ENCODE measurements around the gene PRKCD.

DNA sequence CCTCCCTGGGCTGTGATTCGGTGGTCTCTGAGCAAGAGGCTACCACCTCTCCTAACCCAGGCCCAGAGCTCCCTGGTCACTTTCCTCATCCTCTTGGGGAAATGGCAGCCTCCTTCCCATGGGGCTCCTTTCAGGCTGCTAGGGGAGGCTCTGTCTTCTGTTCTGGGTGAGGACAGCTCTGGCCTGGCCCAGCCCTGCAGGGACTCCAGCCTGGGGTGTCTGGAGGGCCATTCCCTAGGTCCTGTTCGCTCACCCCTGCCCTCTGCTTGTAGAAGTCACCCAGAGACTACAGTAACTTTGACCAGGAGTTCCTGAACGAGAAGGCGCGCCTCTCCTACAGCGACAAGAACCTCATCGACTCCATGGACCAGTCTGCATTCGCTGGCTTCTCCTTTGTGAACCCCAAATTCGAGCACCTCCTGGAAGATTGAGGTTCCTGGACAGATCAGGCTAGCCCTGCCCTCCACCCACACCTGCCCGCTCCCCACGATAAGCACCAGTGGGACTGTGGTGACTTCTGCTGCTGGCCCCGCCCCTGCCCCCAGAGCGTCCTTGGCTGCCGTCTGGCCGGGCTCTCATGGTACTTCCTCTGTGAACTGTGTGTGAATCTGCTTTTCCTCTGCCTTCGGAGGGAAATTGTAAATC lies 30.9 kb downstream of the PRKCD start:
- TF ChIP-seq, protein P1, sequence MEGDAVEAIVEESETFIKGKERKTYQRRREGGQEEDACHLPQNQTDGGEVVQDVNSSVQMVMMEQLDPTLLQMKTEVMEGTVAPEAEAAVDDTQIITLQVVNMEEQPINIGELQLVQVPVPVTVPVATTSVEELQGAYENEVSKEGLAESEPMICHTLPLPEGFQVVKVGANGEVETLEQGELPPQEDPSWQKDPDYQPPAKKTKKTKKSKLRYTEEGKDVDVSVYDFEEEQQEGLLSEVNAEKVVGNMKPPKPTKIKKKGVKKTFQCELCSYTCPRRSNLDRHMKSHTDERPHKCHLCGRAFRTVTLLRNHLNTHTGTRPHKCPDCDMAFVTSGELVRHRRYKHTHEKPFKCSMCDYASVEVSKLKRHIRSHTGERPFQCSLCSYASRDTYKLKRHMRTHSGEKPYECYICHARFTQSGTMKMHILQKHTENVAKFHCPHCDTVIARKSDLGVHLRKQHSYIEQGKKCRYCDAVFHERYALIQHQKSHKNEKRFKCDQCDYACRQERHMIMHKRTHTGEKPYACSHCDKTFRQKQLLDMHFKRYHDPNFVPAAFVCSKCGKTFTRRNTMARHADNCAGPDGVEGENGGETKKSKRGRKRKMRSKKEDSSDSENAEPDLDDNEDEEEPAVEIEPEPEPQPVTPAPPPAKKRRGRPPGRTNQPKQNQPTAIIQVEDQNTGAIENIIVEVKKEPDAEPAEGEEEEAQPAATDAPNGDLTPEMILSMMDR (IDR thresholded peaks at IDR 0.05) = no peak
- TF ChIP-seq POLR2A (IDR thresholded peaks at IDR 0.05) (no peak), POLR2AphosphoS5 (IDR thresholded peaks at IDR 0.05) (no peak)
